ENCODE data around the gene ASXL3.

DNA sequence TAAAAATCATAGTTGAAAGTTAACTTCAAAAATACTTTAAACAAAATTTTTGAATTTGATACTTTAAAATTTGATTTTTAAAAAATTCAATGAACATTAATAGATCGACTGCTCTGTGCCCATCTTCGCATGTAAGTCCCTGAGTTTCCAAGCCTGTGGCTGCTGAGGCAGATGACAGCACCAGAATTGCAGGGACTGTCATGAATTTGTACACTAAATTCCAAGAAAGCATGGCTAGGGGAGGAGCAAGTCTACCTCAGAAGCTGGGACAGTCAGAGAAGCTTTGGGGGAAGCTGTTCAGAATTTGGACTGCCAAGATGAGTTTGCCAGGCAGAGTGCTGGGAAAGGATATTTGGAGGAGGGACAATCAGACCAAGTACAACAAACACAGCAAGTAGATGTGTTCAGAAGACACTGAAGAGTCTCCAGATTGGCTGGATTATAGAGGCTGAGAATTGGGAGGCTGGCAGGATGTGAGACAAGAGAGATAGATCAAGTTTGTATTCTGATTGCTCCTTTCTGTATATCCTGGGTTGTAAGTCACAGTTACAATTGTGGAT lies 79.0 kb downstream of the ASXL3 start:
- no peak for TF ChIP-seq SUZ12 (IDR thresholded peaks at IDR 0.05; ENCODE audit: extremely low read depth, insufficient read depth, insufficient read length)
- no peak for TF ChIP-seq YY1 (IDR thresholded peaks at IDR 0.05; ENCODE audit: insufficient read depth, insufficient read length)
- no peak for TF ChIP-seq ZNF274 (IDR thresholded peaks at IDR 0.05; ENCODE audit: low read depth, low read length)

Data from NT2/D1 (cell line).